GM19043 (cell line): ENCODE results near the gene SETBP1.

ENCODE experiments used
- ATAC-seq: cut with Tn5 transposase; IDR thresholded peaks from one replicate; pipeline ENCODE4 v1.9.1; 2021; ENCODE audit warnings: low read depth; ENCODE audit not compliant: unreplicated experiment

The SETBP1 gene

GRCh38 chr18:44857744-44858491 is 177.2 kb downstream of the SETBP1 start:
- no peak for ATAC-seq

- ATAC-seq: no peak
These were observed 178.6 kb downstream of the SETBP1 start for GRCh38 chr18:44859263-44859662.

- no peak for ATAC-seq
These were observed 179.2 kb downstream of the SETBP1 start for GRCh38 chr18:44859751-44860439.

GRCh38 chr18:44862112-44862511 is 181.4 kb downstream of the SETBP1 start:
- ATAC-seq: no peak

- ATAC-seq: no peak
These were observed 185.4 kb downstream of the SETBP1 start for GRCh38 chr18:44866103-44866502.

DNA sequence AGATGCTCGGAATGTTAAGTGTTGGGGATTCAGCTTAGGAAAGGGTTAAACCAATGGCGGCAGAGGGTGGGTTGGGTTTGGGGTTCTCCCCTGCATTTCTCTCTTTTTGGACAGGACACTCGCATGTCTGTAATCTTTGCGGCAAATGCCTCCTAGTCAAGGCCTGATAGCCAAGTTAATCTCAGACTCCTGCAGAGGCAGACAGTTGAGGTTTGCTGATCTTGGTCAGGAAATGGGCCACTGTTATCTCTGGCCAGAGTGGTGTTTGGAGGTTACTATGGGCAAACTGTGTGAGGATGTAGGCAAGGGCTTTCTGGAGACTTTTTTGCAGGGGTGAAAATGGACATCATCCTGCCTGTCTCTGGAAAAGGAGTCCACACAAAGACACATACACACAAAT is 188.8 kb downstream of the SETBP1 start:
- ATAC-seq: no peak

DNA sequence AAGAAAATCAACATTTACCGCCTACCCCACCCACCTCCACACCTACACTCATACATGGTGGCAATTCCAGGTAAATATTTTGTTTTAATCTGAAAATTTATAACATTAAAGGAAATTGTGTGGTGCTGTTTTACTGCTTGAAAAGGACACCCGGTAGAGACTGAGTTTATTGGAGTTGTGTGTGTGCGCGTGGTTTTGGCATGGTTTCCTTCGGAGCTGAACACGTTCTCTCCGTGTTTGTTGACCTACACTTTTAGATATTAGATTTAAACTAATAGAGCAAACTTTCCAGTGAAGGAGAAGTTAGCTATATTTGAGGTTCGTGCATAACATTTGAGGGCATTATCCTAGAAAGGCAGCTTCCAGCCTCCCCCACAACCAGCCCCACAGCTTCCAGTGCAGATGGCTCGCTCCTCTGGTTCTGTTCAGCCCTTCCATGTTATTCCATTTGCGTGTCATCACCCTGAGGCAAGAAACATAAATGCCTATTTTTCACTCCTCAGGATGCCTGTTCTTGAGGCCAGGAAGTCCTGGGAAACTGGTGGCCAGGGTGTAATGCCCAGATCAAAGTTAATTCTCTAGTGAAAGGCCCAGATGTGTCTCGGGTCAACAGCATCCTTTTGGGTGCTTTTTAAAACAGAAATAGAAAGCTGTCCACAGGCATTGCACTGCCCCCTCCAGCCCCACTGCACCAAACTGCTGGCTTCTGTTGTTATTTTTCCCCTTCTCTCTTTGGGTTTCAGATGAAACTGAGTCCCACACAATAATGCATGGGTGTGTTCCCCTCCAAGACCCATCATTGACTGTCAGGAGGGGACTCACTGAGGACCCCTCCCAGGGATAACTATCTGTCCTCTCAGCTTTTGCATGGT is 190.2 kb downstream of the SETBP1 start:
- peak; percentile 26 for ATAC-seq

GRCh38 chr18:44871771-44872170 is 191.1 kb downstream of the SETBP1 start:
- peak; percentile 54 for ATAC-seq

- ATAC-seq: no peak
These were observed 195.3 kb downstream of the SETBP1 start for GRCh38 chr18:44876024-44876423.

- ATAC-seq: no peak
These were observed 196.1 kb downstream of the SETBP1 start for GRCh38 chr18:44876755-44877154.

DNA sequence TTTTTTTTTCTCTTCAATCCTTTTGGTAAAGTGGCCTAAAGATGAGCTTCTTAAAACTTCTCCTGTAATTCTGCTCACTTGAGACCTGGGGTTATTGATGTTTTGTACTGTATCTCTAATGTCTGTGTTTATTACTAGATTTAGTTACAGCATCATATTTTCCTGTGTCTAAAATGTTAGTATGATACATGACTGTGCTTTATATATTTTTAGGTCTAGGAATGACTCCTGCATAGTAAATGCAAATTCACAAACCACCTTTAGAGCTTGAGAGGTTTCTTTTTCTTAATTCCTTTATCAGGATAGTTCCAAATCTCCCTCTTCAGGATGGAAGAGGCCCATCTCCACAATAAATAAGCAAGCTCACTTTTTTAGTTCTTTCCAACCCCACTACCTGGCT is 197.6 kb downstream of the SETBP1 start:
- no peak for ATAC-seq

- no peak for ATAC-seq
These were observed 199.5 kb downstream of the SETBP1 start for GRCh38 chr18:44880170-44880569.

DNA sequence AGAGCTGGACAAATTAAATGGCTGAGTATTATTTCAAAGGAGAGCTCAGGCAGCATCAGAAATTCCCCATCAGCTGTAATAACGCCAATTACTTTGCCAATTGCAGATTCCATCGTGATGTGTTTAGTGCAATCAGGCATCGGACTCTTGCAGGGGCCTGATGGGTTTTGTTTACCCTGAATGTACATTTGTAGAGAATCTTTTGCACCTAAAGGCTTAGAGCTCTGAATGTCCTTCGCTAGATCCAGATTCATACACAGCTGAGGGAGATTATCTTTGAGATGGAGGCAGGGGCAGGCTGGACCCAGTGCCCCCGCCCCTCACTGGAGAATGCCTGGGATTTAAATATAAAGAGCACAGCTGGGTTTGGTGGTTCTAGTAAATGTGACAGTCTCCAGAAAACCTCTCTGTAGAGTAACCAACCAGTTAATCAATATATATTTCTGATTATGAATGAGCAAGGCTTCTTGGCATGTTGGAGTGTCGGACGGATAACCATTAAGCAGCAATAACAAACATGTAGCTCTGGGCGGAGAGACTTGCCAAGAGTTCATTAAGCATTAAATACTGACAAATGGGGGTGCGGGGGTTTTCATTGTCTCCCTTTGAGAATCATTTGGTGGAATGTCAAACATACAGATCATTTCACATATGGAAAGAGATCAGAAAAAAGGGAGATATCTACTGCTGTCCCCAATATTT is 200.9 kb downstream of the SETBP1 start:
- no peak for ATAC-seq

DNA sequence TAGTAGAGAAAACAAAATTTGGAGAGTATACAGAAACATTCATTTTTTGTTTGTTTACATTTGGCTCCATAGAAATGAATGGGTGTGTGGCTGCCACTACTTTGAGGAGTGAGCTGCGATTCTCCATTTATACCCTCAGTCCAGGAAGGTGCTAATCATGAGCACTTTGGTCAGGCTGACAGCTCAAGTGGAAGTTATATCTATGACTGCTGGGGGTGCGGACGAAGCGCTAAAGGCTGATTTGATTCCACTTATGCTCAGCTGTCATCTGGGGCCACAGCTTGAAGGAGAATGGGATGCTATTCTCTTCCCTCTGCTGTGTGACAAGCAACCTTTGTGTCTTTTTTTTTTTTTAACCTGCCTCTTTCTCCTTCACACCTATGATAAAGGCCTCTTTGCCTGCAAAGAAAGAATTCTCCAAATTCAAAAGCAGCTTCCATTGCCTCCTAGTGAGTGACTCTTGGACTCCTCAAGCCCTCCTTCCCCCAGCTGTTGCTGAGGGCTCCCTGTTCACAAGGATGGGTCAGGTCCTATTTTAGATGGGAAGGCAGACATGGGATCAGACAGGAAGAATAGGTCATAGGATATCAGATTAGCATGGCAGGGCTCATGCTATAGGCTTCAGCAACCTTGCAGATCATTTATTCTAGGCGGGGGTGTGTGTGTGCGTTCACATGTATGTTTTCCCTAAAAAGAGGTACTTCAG is 201.6 kb downstream of the SETBP1 start:
- ATAC-seq: no peak

DNA sequence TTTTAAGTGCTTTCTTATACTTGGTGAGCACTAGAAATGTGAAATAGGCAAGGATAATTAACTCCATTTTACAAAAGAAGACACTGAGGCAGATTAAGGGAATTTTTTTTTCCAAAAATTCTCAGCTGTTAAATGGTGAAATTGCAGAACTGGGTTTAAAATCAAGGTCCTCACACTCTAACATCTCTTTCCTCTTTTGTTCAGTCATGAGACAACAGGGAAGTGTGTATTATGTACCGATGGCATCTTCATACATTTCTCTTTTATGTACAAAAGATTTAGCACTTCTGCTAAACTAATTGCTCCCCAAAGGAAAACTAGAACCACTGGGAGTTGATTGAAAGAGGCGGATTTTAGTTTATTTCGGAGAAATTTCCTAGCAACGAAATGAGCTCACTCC is 203.0 kb downstream of the SETBP1 start:
- ATAC-seq: no peak

DNA sequence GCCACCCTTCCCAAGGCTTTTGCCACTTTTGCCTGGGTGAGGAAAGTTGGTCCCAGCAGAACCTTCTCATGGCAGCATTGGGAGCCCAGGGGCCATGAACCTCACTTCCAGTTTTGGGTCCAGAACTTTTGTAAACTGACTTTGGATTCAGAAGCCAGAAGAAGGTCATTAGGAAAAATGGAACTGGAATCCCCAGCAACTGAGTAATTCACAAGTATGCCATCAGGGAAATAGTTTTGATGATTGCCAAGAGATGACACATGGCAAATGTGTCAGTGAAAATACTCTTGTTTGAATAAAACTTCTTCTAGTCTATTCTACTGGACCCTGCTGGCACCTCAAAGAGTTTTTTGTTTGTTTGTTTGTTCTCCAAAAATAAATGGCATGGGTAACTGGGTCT is 203.7 kb downstream of the SETBP1 start:
- ATAC-seq: no peak

GRCh38 chr18:44885507-44885906 is 204.8 kb downstream of the SETBP1 start:
- ATAC-seq: no peak

GRCh38 chr18:44887227-44887631 is 206.5 kb downstream of the SETBP1 start:
- ATAC-seq: peak; percentile 76

DNA sequence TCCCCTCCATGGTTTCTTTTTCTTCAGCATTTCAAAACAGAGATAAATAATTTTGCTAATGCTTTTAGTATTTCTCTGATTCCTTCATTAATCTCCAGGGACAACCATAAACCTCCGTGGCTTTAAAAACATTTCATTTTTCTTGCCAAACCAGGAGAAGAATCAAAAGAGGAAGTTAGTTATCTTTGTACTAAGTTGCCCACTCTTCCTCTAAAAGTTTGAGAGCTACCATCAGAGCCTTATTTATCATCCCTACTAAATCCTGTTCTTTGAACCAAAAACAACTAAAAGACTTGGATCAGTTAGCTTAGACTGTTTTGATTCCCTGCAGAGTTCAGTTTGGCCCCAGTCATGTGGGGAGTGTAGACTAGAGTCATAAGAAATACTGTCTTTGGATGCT is 208.4 kb downstream of the SETBP1 start:
- ATAC-seq: no peak
